Nephron progenitor cell (in vitro differentiated cells): Measurements from ENCODE around the gene ITGA6.

Experiments used
- DNase-seq: peaks from one replicate; pipeline ENCODE4 v3.0.0; 2021
- H3K27ac Mint-ChIP-seq: 2 replicates; pipeline ENCODE4 v1.8.0; 2021; ENCODE audit warnings: mild to moderate bottlenecking, moderate library complexity, mixed read lengths
- H3K27me3 Mint-ChIP-seq: 2 replicates; pipeline ENCODE4 v1.8.0; 2021; ENCODE audit warnings: mild to moderate bottlenecking, low read depth, mixed read lengths; ENCODE audit not compliant: poor library complexity
- H3K36me3 Mint-ChIP-seq: 2 replicates; pipeline ENCODE4 v1.8.0; 2021; ENCODE audit warnings: low read depth, mixed read lengths
- H3K4me1 Mint-ChIP-seq: 2 replicates; pipeline ENCODE4 v1.8.0; 2021; ENCODE audit warnings: mixed read lengths
- H3K4me3 Mint-ChIP-seq: 2 replicates; pipeline ENCODE4 v1.8.0; 2021; ENCODE audit warnings: mild to moderate bottlenecking, moderate library complexity, mixed read lengths
- H3K9me3 Mint-ChIP-seq: 2 replicates; pipeline ENCODE4 v1.8.0; 2021; ENCODE audit warnings: mild to moderate bottlenecking, moderate library complexity, mixed read lengths
- TF ChIP-seq, protein P1 (sequence below): fragments of 200-600 bp; sonication (generic); IDR thresholded peaks from 2 replicates; pipeline ENCODE4 v1.5.0; 2021; ENCODE audit warnings: antibody characterized with exemption

Gene ITGA6

DNA sequence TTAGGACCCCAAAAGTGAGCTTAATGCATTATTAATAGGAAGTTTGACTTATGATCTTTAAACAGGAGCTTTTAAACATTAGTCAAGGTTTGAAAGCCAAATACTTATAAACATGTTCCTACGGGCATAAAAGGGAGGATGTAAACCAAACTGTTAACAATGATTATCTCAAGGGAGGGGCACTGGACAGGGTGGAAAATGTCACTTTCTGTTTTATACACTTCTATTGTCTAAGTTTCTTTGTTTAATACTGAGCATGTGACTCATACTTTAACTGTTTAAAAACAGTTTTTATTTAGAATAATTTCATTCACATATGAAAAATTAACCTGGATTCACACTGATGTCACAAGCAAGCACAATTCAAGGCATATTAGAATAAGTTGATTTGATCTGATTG, 18.3 kb upstream of the ITGA6 start:
- Mint-ChIP-seq H3K9me3 (no peaks in the 10 kb centered on the region), H3K36me3 (no peaks in the 10 kb centered on the region), H3K27ac (no peak overlapping the region), H3K4me1 (no peaks in the 10 kb centered on the region), H3K4me3 (no peak overlapping the region), H3K27me3 (peaks cover 10% of the 10 kb centered on the region)
- DNase-seq = no peak
- TF ChIP-seq, protein P1, sequence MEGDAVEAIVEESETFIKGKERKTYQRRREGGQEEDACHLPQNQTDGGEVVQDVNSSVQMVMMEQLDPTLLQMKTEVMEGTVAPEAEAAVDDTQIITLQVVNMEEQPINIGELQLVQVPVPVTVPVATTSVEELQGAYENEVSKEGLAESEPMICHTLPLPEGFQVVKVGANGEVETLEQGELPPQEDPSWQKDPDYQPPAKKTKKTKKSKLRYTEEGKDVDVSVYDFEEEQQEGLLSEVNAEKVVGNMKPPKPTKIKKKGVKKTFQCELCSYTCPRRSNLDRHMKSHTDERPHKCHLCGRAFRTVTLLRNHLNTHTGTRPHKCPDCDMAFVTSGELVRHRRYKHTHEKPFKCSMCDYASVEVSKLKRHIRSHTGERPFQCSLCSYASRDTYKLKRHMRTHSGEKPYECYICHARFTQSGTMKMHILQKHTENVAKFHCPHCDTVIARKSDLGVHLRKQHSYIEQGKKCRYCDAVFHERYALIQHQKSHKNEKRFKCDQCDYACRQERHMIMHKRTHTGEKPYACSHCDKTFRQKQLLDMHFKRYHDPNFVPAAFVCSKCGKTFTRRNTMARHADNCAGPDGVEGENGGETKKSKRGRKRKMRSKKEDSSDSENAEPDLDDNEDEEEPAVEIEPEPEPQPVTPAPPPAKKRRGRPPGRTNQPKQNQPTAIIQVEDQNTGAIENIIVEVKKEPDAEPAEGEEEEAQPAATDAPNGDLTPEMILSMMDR = no peak

DNA sequence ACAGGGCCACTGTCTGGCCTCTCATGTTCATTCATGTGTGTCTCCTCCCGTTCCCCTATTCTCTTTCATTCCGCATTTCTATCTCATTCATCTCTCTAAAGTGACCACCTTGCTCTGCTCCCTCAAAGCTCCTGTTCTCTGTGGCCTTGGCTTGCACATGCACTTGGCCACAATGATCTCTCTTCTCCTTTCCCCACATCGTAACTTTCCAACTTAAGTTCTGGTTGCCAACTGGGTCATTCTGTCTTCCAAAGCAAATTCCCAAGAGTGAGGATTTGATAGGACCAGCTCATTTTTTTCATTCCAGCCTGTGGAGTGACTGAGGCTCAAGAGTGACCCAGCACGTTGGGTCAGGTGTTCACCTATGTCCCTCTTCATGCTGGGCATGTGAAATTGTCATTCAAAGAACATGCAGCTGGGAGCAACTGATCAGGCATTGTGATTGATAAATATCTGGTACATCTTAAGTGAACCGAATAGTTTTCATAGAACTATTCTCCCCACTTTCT, 14.3 kb upstream of the ITGA6 start:
- peaks cover 10% of the 10 kb centered on the region for H3K27me3 Mint-ChIP-seq
- no peak overlapping the region for H3K4me3 Mint-ChIP-seq
- TF ChIP-seq, protein P1 = no peak
- no peaks in the 10 kb centered on the region for H3K36me3 Mint-ChIP-seq
- peaks cover 15% of the 10 kb centered on the region for H3K4me1 Mint-ChIP-seq
- no peak for DNase-seq
- H3K9me3 Mint-ChIP-seq = peaks cover 13% of the 10 kb centered on the region
- no peak overlapping the region for H3K27ac Mint-ChIP-seq

DNA sequence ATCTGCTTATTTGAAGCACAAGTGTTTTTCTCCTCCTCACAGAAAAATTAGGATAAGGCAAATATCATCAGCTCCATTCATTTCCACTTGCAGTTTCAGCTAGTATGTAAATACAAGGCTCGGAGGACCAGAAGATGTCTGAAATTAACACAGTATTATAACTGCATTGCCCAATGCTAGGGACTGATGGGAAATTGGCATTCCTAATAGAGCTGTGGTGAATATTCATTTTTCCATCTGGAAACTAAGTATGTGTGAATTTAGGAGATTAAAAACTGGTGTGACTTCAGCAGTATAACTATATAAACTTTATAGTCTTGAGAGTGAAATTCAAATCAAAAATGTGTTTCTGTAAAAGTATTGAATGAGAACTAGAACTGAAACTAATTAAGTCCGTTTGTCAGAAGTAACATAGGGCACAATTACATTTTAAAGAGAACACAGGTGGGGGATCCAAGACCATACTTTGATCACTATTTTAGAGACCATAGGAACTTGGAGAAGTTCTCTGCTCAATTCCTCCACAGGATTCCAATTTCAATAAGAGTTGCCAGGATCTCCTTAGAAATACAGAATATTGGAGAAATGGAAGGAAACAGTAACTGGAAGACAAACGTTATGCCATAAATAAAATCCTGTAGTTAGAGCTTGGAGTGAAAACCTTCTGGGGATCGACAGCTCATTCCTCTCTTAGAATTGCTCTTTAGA, 12.1 kb upstream of the ITGA6 start:
- Mint-ChIP-seq H3K9me3 (peaks cover 19% of the 10 kb centered on the region), H3K27ac (peak overlapping the region; percentile 15), H3K36me3 (no peaks in the 10 kb centered on the region), H3K27me3 (peaks cover 3% of the 10 kb centered on the region), H3K4me1 (peaks cover 15% of the 10 kb centered on the region), H3K4me3 (no peak overlapping the region)
- no peak for DNase-seq
- TF ChIP-seq, protein P1 = no peak

DNA sequence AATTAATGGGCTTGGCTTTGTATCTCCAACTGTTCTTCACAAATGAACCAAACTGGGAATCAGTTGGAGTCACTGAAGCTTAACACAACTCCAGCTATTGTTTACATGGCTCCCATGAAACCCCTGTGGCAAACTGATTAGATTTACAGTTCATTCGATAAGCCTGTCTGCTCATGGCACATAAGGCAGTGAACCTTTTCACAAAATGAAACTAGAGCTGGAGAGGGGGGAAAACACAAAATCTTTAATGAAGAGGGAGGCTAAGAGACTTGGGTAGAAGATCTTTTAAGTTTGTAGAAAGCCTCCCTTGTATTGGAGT, 11.6 kb upstream of the ITGA6 start:
- Mint-ChIP-seq H3K27ac (peak overlapping the region; percentile 15), H3K4me1 (peaks cover 15% of the 10 kb centered on the region), H3K9me3 (peaks cover 19% of the 10 kb centered on the region), H3K27me3 (peaks cover 3% of the 10 kb centered on the region), H3K4me3 (no peak overlapping the region), H3K36me3 (no peaks in the 10 kb centered on the region)
- TF ChIP-seq, protein P1 = no peak
- DNase-seq = no peak

DNA sequence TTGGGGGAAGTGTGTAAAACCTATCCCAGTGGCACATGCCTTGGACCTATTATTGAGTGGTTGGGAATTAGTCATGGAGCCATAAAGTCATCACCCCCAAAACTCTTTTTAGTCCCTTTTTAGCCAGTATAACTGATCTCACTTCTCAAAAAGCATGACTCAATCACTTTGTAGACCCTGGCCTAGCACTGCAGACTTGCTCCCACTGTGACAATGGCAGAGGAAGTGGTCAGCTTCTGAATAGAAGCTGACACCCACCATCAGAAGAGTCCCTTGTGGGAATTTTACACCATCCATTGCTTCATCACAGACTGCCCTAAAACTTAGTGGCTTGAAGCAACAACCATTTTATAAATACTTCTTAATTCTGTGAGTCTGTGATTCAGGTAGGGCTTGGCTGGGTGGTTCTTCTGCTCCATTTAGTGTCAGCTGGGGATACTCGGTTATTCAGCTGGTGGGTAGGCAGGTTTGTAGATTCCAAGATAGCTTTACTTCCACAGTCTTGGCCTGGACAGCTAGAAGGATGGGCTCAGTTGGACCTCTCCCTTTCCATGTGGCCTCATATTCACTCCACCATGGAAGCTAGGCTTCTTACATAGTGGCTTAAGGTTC, 10.8 kb upstream of the ITGA6 start:
- peaks cover 15% of the 10 kb centered on the region for H3K4me1 Mint-ChIP-seq
- no peak overlapping the region for H3K27ac Mint-ChIP-seq
- H3K4me3 Mint-ChIP-seq = no peak overlapping the region
- no peaks in the 10 kb centered on the region for H3K36me3 Mint-ChIP-seq
- H3K9me3 Mint-ChIP-seq = peaks cover 19% of the 10 kb centered on the region
- TF ChIP-seq, protein P1 = no peak
- H3K27me3 Mint-ChIP-seq = peaks cover 3% of the 10 kb centered on the region
- no peak for DNase-seq

DNA sequence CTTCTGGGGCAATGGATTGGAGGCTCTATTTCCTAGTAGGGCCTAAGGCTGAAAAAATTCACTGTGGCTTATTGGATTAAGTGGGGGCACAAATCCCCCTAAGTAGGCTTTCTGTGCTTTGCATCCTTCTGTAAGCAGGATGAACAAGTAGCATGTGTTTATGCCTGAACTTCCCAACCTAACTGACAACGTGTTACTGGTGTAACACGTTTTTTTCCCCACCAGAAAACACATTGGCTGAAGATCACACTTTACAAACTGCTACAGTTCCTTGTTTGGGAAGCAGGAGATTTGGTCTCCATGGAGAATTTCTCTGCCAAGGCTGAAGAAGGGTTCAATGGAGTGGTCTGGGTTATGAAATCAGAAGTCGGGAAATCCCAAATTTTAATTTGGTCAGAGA, 7.2 kb upstream of the ITGA6 start:
- H3K9me3 Mint-ChIP-seq = peaks cover 19% of the 10 kb centered on the region
- DNase-seq = no peak
- TF ChIP-seq, protein P1 = no peak
- H3K4me1 Mint-ChIP-seq = peaks cover 13% of the 10 kb centered on the region
- H3K4me3 Mint-ChIP-seq = no peak overlapping the region
- no peak overlapping the region for H3K27ac Mint-ChIP-seq
- H3K27me3 Mint-ChIP-seq = peaks cover 17% of the 10 kb centered on the region
- no peaks in the 10 kb centered on the region for H3K36me3 Mint-ChIP-seq
